Measurements from ENCODE around the gene TMEM43.

The TMEM43 gene

GRCh38 chr3:14123308-14124222 is 1.3 kb upstream of the TMEM43 start:
- DNase-seq, result no peak

- peak; percentile 69 for DNase-seq
These were observed 633 bp upstream of the TMEM43 start for GRCh38 chr3:14124223-14124614.

DNA sequence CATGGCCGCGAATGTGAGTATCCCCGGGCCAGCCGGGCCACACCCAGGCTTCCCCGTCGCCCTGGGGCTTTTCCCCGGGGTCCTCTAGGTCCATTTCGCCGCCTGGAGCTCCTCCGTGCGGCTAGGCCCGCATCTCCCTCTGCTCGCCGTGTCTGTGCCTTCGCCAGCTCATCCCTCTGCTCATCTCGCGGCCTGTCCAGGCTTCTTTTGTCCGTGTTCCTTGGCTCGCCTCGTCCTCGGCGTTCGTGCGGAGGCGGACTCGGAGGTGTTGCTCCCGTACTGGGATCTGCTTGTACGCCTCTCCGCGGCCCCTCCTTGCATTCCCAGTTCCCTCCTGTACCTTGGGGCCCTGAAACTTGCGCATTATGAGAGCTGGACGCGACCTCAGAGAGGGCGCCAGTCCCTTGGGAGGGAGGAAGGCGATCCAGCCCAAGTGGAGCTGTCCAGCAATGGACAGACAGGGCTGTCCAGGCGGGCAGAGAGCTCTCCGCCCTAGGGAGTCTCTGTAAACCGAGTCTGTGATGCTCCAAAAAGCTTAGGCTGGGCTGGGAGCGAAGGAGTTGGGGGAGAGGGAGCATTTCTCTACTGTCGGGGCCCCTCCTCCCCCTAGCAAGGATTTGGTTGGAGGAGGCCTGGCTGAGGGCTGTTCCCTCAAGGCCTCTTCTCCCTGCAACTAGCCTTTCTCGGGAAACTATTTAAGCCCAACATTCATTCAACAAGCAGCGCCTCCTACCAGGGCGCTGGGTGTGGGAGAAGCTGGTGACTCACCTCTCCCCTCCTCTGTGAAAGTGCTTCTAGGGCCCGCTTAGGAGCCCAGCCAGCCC is 553 bp downstream of the TMEM43 start:
- DNase-seq, result peak; percentile 59

GRCh38 chr3:14126017-14126886 is 1.4 kb downstream of the TMEM43 start:
- DNase-seq, result no peak

GRCh38 chr3:14126887-14127505 is 2.1 kb downstream of the TMEM43 start:
- DNase-seq, result no peak

- DNase-seq, result no peak
These were observed 2.8 kb downstream of the TMEM43 start for GRCh38 chr3:14127516-14128161.

DNA sequence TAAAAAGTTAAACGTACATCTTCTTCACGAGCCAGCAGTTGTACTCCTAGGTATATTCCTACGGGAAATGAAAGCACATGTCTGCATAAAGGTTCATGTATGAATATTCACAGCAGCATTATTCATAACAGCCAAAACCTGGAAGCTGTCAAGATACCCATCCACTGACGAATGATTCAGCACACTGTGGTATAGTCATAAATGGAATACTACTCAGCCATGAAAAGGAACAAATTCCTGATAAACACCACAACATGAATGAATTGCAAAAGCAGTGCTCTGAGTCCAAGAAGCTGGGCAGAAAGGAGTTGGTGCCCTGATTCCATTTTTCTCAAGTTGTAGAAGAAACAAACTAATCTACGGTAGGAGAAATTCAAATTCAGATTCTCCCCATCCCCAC is 3.9 kb downstream of the TMEM43 start:
- DNase-seq, result no peak

DNA sequence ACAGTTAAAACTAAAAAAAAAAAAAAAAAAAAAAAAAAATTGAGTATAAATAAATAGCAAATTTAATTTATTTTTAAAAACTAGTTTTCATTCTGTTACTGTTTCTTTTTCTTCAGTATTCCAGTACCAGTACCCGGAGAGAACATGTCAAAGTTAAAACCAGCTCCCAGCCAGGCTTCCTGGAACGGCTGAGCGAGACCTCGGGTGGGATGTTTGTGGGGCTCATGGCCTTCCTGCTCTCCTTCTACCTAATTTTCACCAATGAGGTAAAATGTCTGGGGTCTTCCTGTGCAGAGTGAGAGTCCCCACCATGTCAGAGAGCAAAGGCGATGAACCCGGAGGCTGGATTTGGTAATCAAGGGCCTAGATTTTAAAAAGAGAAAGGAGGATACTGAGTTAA is 4.4 kb downstream of the TMEM43 start:
- no peak for DNase-seq

GRCh38 chr3:14130230-14130629 is 5.4 kb downstream of the TMEM43 start:
- DNase-seq, result no peak

DNA sequence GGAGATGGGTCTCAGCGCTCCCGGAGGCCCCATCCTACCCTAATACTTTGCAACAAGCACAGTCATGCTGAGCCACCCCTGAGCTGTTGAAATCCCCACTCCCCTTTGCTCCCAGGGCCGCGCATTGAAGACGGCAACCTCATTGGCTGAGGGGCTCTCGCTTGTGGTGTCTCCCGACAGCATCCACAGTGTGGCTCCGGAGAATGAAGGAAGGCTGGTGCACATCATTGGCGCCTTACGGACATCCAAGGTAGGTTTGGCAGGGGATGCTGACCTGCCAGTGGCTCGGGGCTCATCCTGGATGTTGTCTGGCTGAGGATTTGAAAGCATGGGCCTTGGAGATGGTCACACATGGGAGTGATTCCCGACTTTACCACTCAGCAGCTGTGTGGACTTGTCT is 5.9 kb downstream of the TMEM43 start:
- DNase-seq, result no peak

DNA sequence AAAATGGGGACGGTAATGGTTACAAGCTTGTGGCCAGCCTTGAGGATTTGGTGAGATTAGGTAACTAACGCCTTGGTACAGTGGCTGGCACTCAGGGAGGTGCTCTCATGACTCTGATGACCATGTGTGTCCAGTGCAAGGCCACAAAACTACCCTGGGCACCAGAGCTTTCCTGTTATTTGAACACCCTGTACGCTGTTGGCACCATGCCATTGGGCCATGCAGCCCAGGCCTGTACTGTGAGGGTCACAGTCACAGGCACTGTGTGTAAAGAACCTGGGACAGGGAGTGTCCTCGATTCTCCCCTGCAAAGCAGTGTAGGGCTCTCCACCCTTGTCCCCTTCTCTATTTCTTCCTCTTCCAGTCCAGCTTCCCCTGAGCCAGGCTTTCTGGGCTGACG is 6.3 kb downstream of the TMEM43 start:
- no peak for DNase-seq

GRCh38 chr3:14132120-14132519 is 7.3 kb downstream of the TMEM43 start:
- no peak for DNase-seq

DNA sequence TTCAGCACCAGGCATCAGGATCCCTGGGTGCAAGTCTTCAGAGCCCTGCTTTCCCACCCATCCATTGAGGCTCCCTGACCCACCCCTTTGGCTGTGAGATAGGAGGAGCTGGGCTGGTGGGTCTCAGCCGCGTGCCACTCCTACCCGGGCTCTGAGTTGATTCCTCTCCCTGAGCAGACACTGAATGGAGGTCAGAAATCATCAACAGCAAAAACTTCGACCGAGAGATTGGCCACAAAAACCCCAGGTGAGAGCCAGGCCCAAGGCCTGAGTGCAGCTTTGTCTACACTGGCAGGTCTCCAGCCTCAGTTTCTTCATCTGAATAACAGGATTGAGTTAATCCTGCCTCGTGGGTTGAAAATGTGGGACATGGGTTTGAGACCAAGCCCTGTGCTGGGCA is 7.8 kb downstream of the TMEM43 start:
- no peak for DNase-seq

- no peak for DNase-seq
These were observed 8.4 kb downstream of the TMEM43 start for GRCh38 chr3:14133188-14133800.

DNA sequence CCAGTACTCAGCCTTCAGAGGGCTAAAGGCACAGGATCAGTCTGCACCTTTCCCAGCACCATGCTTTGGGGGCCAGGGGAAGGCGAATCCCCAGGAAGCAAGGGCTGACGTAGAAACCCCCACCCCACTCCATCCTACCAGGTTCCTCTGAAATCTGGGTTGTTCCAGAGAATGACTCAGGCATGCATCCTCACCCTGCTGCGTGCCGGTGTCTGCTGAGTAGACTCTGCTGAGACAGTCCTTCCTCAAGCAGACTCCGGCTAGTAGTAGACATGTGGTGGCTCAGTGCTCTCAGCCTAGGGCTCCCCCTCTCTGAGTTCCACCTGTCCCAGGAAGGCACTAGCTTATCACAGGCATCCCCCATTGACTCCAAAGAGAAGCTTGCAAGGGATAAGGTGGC is 9.0 kb downstream of the TMEM43 start:
- no peak for DNase-seq

DNA sequence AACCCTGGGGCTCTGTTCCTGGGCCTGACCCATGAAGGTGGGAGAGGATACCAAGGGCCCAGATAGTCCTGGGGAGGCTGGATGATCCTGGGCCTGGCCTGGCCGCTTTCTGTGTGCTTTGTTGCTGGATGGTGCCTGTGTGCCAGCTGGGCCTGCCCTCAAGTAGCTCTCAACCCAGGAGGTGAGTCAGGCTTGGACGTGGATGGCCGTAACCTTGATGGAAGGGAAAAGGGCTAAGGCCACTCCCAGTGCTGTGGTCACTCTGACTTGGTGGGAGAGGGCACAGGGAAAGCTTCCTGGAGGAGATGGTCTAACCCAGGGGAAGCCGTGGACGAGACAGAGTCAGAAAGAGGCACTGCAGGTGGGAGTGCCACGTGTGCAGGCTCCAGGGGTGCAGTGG is 9.4 kb downstream of the TMEM43 start:
- no peak for DNase-seq

DNA sequence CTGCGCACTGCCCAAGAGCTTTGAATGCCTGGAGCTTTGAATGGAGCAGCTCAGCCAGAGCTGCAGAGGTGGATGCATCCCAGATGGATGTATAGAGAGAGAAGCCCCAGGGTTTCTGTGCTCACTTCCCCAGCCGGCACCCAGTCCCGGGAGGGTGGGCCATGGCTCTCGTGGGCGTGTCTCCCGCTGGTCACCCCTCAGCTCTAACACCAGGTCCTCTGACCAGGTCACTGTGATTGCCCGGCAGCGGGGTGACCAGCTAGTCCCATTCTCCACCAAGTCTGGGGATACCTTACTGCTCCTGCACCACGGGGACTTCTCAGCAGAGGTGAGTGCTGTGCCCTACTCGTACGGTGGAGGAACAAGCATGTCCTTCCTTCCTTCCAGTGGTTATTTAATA is 10.7 kb downstream of the TMEM43 start:
- no peak for DNase-seq

- DNase-seq, result no peak
These were observed 12.2 kb downstream of the TMEM43 start for GRCh38 chr3:14137004-14137403.

DNA sequence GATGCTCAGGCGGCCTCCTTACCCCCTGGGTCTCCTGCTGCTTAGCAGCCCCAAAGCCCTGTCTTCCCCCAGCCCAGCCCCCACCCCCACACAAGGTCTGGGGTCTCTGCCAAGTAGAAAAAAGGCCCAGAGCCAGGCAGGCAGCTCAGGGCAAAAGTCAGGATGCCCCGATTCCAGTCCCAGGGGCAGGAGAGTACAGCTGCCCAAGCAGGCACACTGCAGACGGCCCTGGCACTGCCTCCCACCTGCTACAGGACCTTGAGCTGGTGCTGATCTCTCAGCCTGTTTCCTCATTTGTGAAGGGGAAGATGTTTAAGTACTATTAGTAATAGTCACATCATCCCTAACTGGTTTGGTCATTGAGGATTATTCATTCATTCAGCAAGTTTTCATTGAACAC is 12.6 kb downstream of the TMEM43 start:
- DNase-seq, result no peak

GRCh38 chr3:14138109-14138877 is 13.4 kb downstream of the TMEM43 start:
- DNase-seq, result no peak

Measured in CD4-positive, alpha-beta T cell treated with Interleukin-10 for 1 hour (primary cell).